Fibroblast of pulmonary artery (primary cell): ENCODE data around the gene TMEM244.

Experiments
- DNase-seq: peaks from one replicate; pipeline ENCODE4 v3.0.0-alpha.2; 2010; ENCODE audit warnings: low read depth
- H3K4me3 ChIP-seq: replicated peaks from 2 replicates; pipeline ENCODE4 v1.5.1; 2011; ENCODE audit warnings: low read depth, mild to moderate bottlenecking, control low read depth, low read length, moderate library complexity
- TF ChIP-seq, protein P1 (sequence below): IDR thresholded peaks from 2 replicates; pipeline ENCODE4 v1.5.1; 2011; ENCODE audit warnings: mild to moderate bottlenecking, control low read depth, low read length, inconsistent platforms; ENCODE audit errors: missing control alignments

TMEM244 gene

DNA sequence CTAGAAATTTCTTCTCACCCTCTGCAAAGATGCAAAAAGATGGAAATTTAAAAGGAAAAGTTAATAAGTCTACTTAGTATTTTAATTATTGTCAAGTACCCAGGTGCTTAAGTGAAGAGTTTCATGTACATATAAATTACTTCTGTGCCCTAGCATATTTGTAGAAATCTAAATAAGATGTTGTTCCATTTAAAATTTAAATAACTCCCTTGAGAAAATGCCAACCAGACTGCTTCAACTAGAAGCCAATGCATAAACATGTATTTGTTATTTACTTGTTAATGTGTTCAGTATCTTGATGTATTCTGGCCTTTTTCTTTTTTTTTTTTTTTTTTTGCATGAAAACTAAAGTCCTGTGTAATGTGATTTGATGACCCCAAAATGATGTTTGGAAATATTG is 6.3 kb upstream of the TMEM244 start:
- no peak overlapping the region for H3K4me3 ChIP-seq
- TF ChIP-seq, protein P1, sequence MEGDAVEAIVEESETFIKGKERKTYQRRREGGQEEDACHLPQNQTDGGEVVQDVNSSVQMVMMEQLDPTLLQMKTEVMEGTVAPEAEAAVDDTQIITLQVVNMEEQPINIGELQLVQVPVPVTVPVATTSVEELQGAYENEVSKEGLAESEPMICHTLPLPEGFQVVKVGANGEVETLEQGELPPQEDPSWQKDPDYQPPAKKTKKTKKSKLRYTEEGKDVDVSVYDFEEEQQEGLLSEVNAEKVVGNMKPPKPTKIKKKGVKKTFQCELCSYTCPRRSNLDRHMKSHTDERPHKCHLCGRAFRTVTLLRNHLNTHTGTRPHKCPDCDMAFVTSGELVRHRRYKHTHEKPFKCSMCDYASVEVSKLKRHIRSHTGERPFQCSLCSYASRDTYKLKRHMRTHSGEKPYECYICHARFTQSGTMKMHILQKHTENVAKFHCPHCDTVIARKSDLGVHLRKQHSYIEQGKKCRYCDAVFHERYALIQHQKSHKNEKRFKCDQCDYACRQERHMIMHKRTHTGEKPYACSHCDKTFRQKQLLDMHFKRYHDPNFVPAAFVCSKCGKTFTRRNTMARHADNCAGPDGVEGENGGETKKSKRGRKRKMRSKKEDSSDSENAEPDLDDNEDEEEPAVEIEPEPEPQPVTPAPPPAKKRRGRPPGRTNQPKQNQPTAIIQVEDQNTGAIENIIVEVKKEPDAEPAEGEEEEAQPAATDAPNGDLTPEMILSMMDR = no peak
- no peak for DNase-seq

DNA sequence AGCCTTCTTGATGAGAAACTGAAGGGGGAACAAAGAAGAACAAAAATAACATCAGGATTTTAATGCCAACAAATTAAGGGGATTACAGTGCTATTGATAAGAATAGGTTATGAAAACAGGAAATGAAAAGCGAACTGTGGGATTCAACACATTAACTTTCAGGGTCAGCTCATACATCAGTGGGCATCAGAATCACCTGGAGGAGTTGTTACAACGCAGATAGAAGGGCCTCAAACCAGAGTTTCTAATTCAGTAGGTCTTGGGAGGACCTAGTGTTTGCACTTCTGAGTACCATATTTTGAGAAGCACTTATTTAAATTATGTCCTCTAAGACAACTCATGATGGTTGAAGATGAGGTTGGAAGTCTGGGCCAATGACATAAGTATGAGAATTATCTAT is 5.6 kb upstream of the TMEM244 start:
- no peak for DNase-seq
- H3K4me3 ChIP-seq = no peak overlapping the region
- TF ChIP-seq, protein P1 = no peak

DNA sequence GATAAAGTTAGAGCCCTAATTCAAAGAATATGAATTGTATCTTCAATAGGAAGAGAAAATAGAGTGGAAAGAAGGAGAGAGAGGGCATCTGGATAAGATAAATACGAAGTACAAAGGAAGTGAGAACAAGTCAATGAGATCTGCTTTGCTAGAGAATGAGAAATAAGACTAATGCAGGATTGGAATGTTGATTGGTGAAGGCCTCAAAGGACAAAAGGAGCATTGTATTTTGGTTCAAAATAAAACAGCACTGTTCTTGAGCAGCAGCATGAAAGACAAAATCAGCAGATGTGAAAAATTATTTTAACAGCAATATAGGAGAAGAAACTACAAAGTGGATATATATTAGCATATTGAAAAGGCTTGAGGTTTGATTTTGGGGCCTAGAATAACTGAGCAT is 5.1 kb upstream of the TMEM244 start:
- H3K4me3 ChIP-seq = no peak overlapping the region
- DNase-seq = no peak
- TF ChIP-seq, protein P1 = no peak

DNA sequence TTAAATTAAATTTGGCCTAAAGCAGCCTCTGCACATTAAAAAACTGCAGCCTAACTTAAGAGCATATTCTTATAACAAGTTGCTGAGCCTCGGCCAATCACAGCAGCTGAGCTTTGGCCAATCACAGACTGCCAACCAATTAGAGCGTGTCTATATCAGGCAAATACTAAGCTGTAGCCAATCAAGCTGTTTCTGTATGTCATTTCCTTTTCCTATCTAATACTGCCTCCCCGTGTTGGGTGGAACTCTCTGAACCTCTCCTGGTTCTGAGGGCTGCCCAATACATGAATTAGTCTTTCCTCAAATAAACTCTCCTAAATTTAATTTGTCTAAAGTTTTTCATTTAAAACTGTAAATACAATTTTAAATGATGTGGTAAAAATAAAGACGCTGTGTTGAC is 3.9 kb upstream of the TMEM244 start:
- no peak overlapping the region for H3K4me3 ChIP-seq
- no peak for DNase-seq
- TF ChIP-seq, protein P1 = no peak

DNA sequence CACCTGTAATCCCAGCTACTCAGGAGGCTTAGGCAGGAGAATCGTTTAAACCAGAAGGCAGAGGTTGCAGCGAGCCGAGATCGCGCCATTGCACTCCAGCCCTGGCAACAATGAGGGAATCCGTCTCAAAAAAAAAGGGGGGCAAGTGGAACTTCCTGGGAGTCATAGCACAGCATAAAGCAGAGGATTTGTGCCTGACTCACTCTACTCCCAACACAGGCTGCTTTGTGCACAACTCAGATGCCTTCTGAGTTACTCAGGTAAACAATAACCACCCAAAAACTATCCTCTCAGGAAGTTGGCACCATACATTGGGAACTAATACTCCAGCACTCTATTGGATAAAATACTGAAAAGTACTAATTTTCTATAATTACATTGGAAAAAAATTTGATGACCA is 2.5 kb upstream of the TMEM244 start:
- no peak for DNase-seq
- TF ChIP-seq, protein P1 = no peak

DNA sequence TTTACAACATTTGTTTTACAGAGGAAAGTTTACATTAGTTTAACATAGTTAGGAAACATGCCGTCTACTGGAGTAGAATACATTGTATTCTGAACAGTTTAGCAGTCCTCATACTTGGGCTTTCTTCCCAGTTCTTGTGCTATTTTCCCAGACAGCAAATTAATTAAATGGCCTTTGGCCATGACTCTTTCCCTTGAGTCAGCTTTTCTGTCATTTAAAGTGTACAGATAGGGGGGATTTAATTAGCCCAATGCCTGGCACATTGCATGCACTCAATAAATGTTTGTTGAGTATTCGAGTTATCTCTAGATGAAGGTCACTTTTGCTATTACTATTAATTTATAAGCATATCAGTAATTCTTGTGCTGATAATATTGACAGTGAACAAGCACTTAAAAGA is 1.6 kb downstream of the TMEM244 start:
- TF ChIP-seq, protein P1 = no peak
- no peak overlapping the region for H3K4me3 ChIP-seq
- no peak for DNase-seq

More for the DNA sequence above, 2.5 kb upstream of the TMEM244 start:
- no peak overlapping the region for H3K4me3 ChIP-seq

DNA sequence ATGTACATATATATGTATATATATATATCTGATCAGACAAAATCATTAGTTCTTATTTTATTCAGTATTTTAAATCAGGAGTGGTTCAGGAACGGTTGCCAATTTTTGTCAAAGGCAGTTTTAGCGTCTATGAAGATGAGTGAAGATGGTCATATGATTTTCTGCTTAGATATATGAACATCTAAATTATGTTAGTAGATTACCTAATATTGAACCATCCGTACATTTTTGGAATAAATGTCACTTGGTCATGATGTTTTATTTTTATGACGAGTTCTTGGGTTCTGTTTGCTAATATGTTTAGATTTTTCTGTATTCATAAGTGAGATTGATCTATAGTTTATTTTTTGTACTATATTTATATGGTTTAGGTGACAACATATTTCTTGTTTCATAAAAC is 3.3 kb downstream of the TMEM244 start:
- DNase-seq = no peak
- TF ChIP-seq, protein P1 = no peak
- no peak overlapping the region for H3K4me3 ChIP-seq
